Subcutaneous abdominal adipose tissue (tissue), 5 donors: Measurements from ENCODE around the gene MINDY4.

Source experiments
- H3K27ac ChIP-seq: one replicate; pipeline ENCODE4 v1.7.0; 2013; ENCODE audit warnings: low read depth, mild to moderate bottlenecking, inconsistent platforms, low read length, moderate library complexity
- H3K27me3 ChIP-seq, 5 donors: one replicate each; pipeline ENCODE4 v1.7.0; 2013; ENCODE audit warnings: low read length in 5 of 5, inconsistent platforms in 1 of 5; ENCODE audit not compliant: control insufficient read depth in 5 of 5, insufficient read depth in 4 of 5
- H3K36me3 ChIP-seq, 5 donors: one replicate each; pipeline ENCODE4 v1.7.0; 2013; ENCODE audit warnings: low read length in 5 of 5; ENCODE audit not compliant: control insufficient read depth in 5 of 5, insufficient read depth in 5 of 5
- H3K4me1 ChIP-seq, 5 donors: one replicate each; pipeline ENCODE4 v1.7.0; 2013; ENCODE audit warnings: low read length in 5 of 5, mild to moderate bottlenecking in 3 of 5, moderate library complexity in 1 of 5; ENCODE audit not compliant: control insufficient read depth in 5 of 5, insufficient read depth in 5 of 5
- H3K4me3 ChIP-seq, 5 donors: one replicate each; pipeline ENCODE4 v1.7.0; 2013; ENCODE audit warnings: low read length in 5 of 5, low read depth in 1 of 5
- H3K9ac ChIP-seq, 5 donors: one replicate each; pipeline ENCODE4 v1.7.0; 2013; ENCODE audit warnings: low read length in 5 of 5, mild to moderate bottlenecking in 4 of 5, moderate library complexity in 3 of 5
- H3K9me3 ChIP-seq, 5 donors: one replicate each; pipeline ENCODE4 v1.7.0; 2013; ENCODE audit warnings: low read length in 5 of 5; ENCODE audit not compliant: control insufficient read depth in 5 of 5
- donor health status: healthy.
- donor health status: healthy.
- donor health status: healthy.
- donor health status: healthy.
- donor health status: healthy.

The MINDY4 gene

DNA sequence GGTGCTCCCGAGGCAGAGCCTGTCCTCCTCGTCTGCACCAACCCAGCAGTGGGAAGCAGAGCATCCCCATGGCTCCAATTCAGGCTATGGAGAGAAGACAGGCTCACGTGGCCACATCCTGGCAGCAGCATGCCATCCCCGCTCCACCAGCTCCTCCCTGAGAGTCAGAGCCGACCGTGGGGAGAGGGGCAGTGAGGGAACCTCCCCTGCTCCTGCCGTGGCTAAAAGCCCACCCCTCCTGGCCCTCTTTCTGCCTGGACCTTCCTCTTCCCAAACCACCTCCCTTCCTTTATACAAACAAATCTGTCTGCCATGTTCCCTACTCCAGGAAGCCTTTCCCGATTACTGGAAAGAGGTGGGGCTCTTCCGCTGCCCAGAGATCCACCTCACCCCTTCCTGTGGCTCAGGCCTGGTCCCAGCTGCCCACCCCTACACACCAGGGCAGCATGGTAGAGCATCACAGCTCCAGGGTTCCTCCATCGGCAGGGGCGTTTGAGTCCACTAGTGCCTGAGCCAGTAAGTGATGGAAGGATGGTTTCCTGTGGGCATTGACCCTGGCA, 129.7 kb downstream of the MINDY4 start:
- Histone ChIP-seq H3K27ac (peak overlapping the region; percentile 65), H3K27me3 (no peaks in the 10 kb centered on the region), H3K4me1 (peaks cover 15 to 75% (median 62%) of the 10 kb centered on the region in 5 donors), H3K9me3 (no peaks in the 10 kb centered on the region), H3K4me3 (no peak overlapping the region), H3K36me3 (no peaks in the 10 kb centered on the region), H3K9ac (peak overlapping the region in 1 of 5 donors; percentile 17)

DNA sequence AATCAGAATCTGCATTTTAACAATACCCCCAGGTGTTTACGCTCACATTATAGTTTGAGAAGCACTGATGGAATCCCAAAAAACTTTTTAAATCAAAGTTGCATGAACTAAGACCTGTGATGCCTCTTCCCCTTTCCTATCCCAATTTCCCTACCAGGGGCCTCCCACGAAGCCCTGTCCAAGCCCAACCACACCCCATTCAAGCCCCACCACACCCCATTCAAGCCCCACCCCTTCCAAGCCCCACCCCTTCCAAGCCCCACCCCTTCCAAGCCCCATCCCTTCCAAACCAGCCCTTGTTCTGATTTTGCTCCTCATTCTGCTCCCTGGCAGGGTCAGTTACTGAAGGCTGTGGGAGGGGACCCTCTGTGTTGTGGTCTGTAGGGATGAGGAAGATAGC, 130.6 kb downstream of the MINDY4 start:
- H3K9me3 ChIP-seq: no peaks in the 10 kb centered on the region
- no peak overlapping the region for H3K9ac ChIP-seq
- H3K27me3 ChIP-seq: no peaks in the 10 kb centered on the region
- H3K4me1 ChIP-seq: peaks cover 14 to 75% (median 62%) of the 10 kb centered on the region in 5 donors
- H3K4me3 ChIP-seq: no peak overlapping the region
- H3K36me3 ChIP-seq: no peaks in the 10 kb centered on the region
- no peak overlapping the region for H3K27ac ChIP-seq

- Histone ChIP-seq H3K4me1 (peaks cover 16 to 75% (median 62%) of the 10 kb centered on the region in 5 donors), H3K36me3 (no peaks in the 10 kb centered on the region), H3K27me3 (no peaks in the 10 kb centered on the region), H3K4me3 (no peak overlapping the region), H3K27ac (no peak overlapping the region), H3K9ac (no peak overlapping the region), H3K9me3 (no peaks in the 10 kb centered on the region)
Observed at GRCh38 chr7:30902466-30902865, 131.2 kb downstream of the MINDY4 start.

- Histone ChIP-seq H3K9me3 (no peaks in the 10 kb centered on the region), H3K4me3 (no peak overlapping the region), H3K36me3 (no peaks in the 10 kb centered on the region), H3K4me1 (peaks cover 18 to 75% (median 63%) of the 10 kb centered on the region in 5 donors), H3K27me3 (no peaks in the 10 kb centered on the region), H3K27ac (no peak overlapping the region), H3K9ac (no peak overlapping the region)
Observed at GRCh38 chr7:30903146-30903545, 131.9 kb downstream of the MINDY4 start.

- Histone ChIP-seq H3K4me3 (no peak overlapping the region), H3K4me1 (peaks cover 14 to 73% (median 62%) of the 10 kb centered on the region in 5 donors), H3K9ac (no peak overlapping the region), H3K9me3 (no peaks in the 10 kb centered on the region), H3K27ac (peak overlapping the region; percentile 38), H3K27me3 (no peaks in the 10 kb centered on the region), H3K36me3 (no peaks in the 10 kb centered on the region)
Observed at GRCh38 chr7:30904561-30904960, 133.3 kb downstream of the MINDY4 start.

DNA sequence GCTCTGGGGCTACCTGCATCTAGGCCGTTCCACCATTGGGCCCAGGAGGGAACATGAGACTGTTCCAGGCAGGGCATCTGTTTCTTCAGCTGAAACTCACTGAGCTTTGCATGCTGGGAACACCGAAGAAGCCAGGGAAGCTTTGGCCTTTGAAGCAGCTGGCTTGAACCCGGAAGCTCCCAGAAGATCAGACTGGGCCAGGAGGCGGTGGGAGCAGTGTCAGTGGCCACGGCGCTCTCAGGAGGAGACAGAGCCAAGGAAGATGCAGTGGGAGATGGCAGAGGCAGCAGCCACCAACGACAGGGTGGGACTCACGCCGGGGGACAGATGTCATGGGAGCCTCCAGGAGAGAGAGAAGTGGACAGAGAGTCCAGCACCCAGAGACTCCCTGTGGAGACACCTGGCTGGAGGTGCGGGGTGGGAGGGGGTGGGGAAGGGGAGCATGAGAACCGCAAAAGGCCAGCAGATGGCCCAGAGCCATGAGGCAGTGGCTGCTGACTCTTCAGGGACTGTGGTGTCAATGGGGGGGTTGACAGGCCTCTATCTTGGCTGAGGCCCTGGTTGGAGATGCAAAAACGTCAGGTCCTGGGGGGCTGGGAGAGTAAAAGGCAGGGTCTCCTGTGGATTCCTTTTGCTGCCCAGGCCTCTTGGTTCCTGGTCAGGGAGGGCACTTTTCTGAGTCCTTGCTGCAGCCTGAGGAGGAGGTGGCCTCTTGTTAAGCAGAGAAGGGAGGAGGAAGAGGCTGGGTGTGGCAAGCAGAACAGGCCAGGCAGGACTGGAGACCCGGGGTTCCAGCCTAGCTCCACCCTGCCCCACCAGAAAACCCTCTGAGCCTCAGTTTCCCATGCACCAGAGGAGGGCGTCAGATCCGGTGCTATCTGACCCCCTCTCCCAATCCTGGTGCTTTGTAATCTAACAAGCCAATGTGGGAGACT, 134.1 kb downstream of the MINDY4 start:
- Histone ChIP-seq H3K36me3 (no peaks in the 10 kb centered on the region), H3K9ac (peak overlapping the region in 1 of 5 donors; percentile 52), H3K27ac (peak overlapping the region; percentile 38), H3K4me3 (peak overlapping the region in 3 of 5 donors; percentile 6 to 18 (median 9)), H3K27me3 (no peaks in the 10 kb centered on the region), H3K9me3 (no peaks in the 10 kb centered on the region), H3K4me1 (peaks cover 12 to 73% (median 62%) of the 10 kb centered on the region in 5 donors)

GRCh38 chr7:30906014-30906413, 134.8 kb downstream of the MINDY4 start:
- H3K4me3 ChIP-seq: peak overlapping the region in 2 of 5 donors; percentile 9 to 18
- peaks cover 12 to 73% (median 65%) of the 10 kb centered on the region in 5 donors for H3K4me1 ChIP-seq
- H3K36me3 ChIP-seq: no peaks in the 10 kb centered on the region
- no peaks in the 10 kb centered on the region for H3K27me3 ChIP-seq
- no peaks in the 10 kb centered on the region for H3K9me3 ChIP-seq
- peak overlapping the region; percentile 38 for H3K27ac ChIP-seq
- peak overlapping the region in 1 of 5 donors; percentile 52 for H3K9ac ChIP-seq

DNA sequence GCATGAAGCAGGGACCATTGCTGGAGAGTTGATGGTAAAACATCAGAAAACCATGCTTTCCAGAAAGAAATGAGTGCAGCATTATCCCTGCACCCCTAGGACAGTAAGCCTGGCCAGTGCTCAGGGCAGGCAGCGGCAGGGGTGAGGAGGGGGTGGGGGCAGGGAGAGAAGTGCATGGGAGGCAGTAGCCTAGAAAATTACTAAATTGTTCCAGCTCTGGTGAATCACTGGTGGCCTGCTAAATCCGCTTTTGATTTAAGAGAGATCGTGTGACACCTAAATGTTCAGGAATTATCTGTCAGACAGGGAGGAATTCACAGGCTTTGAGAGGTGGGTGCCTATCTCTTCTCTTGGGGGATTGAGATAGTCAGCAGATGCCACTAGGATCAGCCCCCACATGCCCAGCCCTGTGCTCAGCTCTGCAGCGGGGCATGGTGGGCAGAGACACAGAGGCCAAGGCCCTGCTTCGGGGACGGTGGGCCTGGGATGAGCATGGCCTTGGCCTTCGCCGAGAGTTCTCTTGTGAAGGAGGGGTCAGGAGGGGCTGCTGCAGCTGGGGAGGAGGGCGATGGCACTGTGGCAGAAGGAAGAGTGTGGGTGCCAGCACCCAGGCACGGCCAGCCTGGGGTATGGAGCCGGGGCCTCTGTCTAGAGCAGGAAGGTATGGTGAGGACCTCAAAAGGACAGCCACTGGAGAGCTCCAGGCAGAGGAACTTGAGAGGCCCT, 135.5 kb downstream of the MINDY4 start:
- Histone ChIP-seq H3K36me3 (no peaks in the 10 kb centered on the region), H3K9ac (peak overlapping the region in 4 of 5 donors; percentile 16 to 52 (median 38)), H3K9me3 (no peaks in the 10 kb centered on the region), H3K27ac (peak overlapping the region; percentile 80), H3K27me3 (no peaks in the 10 kb centered on the region), H3K4me3 (peak overlapping the region in 1 of 5 donors; percentile 9), H3K4me1 (peaks cover 12 to 75% (median 72%) of the 10 kb centered on the region in 5 donors)

DNA sequence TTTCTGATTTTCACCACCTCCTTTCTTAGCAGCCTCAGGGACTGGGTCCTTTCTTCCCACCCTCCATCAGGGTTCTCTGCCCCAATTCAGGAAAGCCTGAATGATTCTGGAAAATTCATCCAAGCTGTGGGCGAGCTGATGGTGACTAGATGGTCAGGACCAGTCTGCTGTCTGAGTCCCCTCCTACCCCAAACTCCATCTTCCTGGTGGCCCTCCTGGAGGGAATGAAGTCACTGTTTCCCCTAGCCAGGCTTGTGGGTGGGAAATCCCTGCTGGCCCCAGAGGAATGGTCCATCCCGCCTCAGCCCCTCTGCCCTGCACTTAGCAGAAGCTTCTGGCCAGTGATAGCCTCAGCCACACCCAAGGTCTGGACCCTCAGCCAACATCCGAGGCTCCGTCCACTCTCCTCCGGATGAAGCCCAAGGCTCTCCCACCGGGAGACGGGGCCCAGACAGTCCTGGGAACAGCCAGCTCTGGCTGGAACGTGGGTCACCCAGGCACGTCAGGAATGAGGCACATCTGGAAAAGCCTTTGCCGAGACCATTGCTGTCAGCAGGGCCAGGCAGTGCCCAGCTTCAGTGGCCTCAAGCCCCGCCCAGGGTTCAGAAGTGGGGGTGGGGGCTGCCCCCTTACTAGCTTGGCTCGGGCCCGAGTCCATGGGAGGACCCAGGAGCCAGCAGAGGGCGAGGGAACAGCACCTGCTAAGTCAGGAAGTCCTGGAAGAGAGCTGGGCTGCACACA, 136.5 kb downstream of the MINDY4 start:
- Histone ChIP-seq H3K4me1 (peaks cover 14 to 84% (median 81%) of the 10 kb centered on the region in 5 donors), H3K9ac (peak overlapping the region in 2 of 5 donors; percentile 16 to 35)

More for the DNA sequence above, 136.5 kb downstream of the MINDY4 start:
- Histone ChIP-seq H3K4me3 (no peak overlapping the region), H3K27ac (peak overlapping the region; percentile 80), H3K36me3 (no peaks in the 10 kb centered on the region), H3K27me3 (no peaks in the 10 kb centered on the region), H3K9me3 (no peaks in the 10 kb centered on the region)
